ENCODE results near the gene BTBD9. TPM values are rescaled to one million over a fixed set of nuclear protein-coding genes. Genes with fewer than 3 reads are reported as not detected.

The BTBD9 gene
- total RNA-seq, 1 experiment from 2014 or later, result 8.9 TPM

- no peak overlapping the region for H2BK5ac ChIP-seq (ENCODE audit: insufficient read length, low read length)
- no peak for DNase-seq
- H2BK20ac ChIP-seq (ENCODE audit: low read depth, low read length, poor library complexity, severe bottlenecking), result no peak overlapping the region
- H3K14ac ChIP-seq (ENCODE audit: insufficient read depth, low read length), result no peak overlapping the region
- no peak overlapping the region for H3K18ac ChIP-seq (ENCODE audit: insufficient read length, low read depth, low read length)
- TF ChIP-seq CTCF (conservative IDR thresholded peaks at IDR 0.05), result no peak
- H2AFZ ChIP-seq (ENCODE audit: low read length), result no peak overlapping the region
- H2BK120ac ChIP-seq (ENCODE audit: low read depth, low read length, poor library complexity, severe bottlenecking), result no peak overlapping the region
- Mint-ChIP-seq H3K27me3 (ENCODE audit: low read depth) (no peaks in the 10 kb centered on the region), H3K4me3 (no peak overlapping the region), H3K36me3 (ENCODE audit: insufficient read depth in 1 of 3, low read depth in 3 of 3) (no peaks in the 10 kb centered on the region), H3K27ac (no peak overlapping the region), H3K4me1 (no peaks in the 10 kb centered on the region), H3K9me3 (no peaks in the 10 kb centered on the region)
- no peak overlapping the region for H4K8ac ChIP-seq (replicated peaks; ENCODE audit: insufficient read length, low read depth, low read length)
- no peaks in the 10 kb centered on the region for H4K20me1 ChIP-seq (ENCODE audit: control insufficient read depth, insufficient read depth, insufficient read length)
- no peak overlapping the region for H4K5ac ChIP-seq (ENCODE audit: insufficient read length, low read depth, low read length)
- H3K9ac ChIP-seq (ENCODE audit: extremely low read depth, insufficient read length, low read length), result no peak overlapping the region
- no peak overlapping the region for H3K27ac ChIP-seq (ENCODE audit: insufficient read length, low read depth, low read length)
- no CpG with 5 or more reads among the region's 3 CpGs for WGBS (ENCODE audit: extremely low coverage, insufficient read length, low lambda C conversion rate)
- H3K27me3 ChIP-seq (ENCODE audit: insufficient read depth, low read length), result no peaks in the 10 kb centered on the region
- no peaks in the 10 kb centered on the region for H3K9me3 ChIP-seq (ENCODE audit: control insufficient read depth, low read depth, low read length)
- no peak overlapping the region for H3K56ac ChIP-seq (ENCODE audit: insufficient read length, low read depth, low read length)
- no peaks in the 10 kb centered on the region for H3K79me1 ChIP-seq (ENCODE audit: insufficient read depth, low read depth, low read length, poor library complexity, severe bottlenecking)
- H2BK15ac ChIP-seq (ENCODE audit: low read depth, low read length), result no peak overlapping the region
- H3K4me2 ChIP-seq (ENCODE audit: insufficient read depth, insufficient read length, low read length), result no peak overlapping the region
- H3K4me1 ChIP-seq (ENCODE audit: insufficient read depth, low read length), result no peaks in the 10 kb centered on the region
- H3K23me2 ChIP-seq (ENCODE audit: insufficient read length, low read depth, low read length, poor library complexity, severe bottlenecking), result no peaks in the 10 kb centered on the region
- no peak overlapping the region for H3K23ac ChIP-seq (ENCODE audit: insufficient read length, low read depth, low read length)
- H2BK12ac ChIP-seq (ENCODE audit: insufficient read length, low read depth, low read length), result no peak overlapping the region
- no peaks in the 10 kb centered on the region for H3K79me2 ChIP-seq (ENCODE audit: insufficient read depth, low read length)
- H4K91ac ChIP-seq (ENCODE audit: insufficient read length, low read depth, low read length), result no peak overlapping the region
- H2AK5ac ChIP-seq (ENCODE audit: insufficient read length, low read length), result no peak overlapping the region
- H3T11ph ChIP-seq (ENCODE audit: low read length), result no peak overlapping the region
- H3K4ac ChIP-seq (ENCODE audit: low read depth, low read length), result no peak overlapping the region
Observed at GRCh38 chr6:38658418-38659167, 18.9 kb upstream of the BTBD9 start.

Measured in H9 (cell line).